Omental fat pad (tissue), 4 donors: ENCODE results near the gene MACO1. TPM values are rescaled to one million over a fixed set of nuclear protein-coding genes. Genes with fewer than 3 reads are reported as not detected.
"Not testable (repeated sequence)": the region's sequence is repeated elsewhere in the genome, so short reads cannot be mapped to it uniquely, and the experiment has no call there.

Experiments
- ATAC-seq: fragments of 150-250 bp; one replicate; pipeline ENCODE4 v1.9.1; 2016; ENCODE audit warnings: mild to moderate bottlenecking, moderate library complexity; ENCODE audit not compliant: low FRiP score
- DNase-seq: peaks from one replicate; pipeline ENCODE4 v3.0.0-alpha.2; 2019; ENCODE audit warnings: low spot score
- total RNA-seq, 4 donors: library from RNA; depleted of rRNA; stranded (reverse); fragments of >200 nt; gene quantifications; one replicate each; pipeline ENCODE4 v1.1.0, GENCODE V29; 2016
- TF ChIP-seq, protein P1 (sequence below), 3 donors: fragments of 450-650 bp; IDR thresholded peaks; one replicate each; pipeline ENCODE4 v1.5.1; 2016 to 2017; ENCODE audit warnings: antibody characterized with exemption in 3 of 3, mild to moderate bottlenecking in 3 of 3, moderate library complexity in 2 of 3

MACO1 gene
- total RNA-seq, 4 donors from 2014 or later = 13.0 to 16.6 (median 15.7) TPM

DNA sequence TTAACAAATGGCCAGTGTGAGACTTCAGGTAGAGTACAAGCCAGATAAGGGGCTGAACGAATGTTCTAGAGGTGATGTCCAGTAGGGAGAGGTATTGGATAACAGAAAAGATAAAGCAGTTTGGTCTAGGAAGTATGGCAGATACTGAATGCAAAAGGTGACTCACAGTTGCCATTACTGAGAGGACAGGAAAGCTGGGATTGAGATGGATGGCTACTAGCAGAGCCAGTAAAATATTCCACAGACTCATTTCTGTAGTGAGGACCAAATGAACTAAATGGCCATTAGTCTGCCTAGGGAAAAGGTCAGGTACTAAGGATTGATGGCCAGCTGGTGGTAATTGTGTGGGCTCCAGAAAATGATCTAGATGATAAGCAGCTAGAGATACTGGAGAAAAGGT, 11.5 kb downstream of the MACO1 start:
- DNase-seq = no peak
- TF ChIP-seq, protein P1, sequence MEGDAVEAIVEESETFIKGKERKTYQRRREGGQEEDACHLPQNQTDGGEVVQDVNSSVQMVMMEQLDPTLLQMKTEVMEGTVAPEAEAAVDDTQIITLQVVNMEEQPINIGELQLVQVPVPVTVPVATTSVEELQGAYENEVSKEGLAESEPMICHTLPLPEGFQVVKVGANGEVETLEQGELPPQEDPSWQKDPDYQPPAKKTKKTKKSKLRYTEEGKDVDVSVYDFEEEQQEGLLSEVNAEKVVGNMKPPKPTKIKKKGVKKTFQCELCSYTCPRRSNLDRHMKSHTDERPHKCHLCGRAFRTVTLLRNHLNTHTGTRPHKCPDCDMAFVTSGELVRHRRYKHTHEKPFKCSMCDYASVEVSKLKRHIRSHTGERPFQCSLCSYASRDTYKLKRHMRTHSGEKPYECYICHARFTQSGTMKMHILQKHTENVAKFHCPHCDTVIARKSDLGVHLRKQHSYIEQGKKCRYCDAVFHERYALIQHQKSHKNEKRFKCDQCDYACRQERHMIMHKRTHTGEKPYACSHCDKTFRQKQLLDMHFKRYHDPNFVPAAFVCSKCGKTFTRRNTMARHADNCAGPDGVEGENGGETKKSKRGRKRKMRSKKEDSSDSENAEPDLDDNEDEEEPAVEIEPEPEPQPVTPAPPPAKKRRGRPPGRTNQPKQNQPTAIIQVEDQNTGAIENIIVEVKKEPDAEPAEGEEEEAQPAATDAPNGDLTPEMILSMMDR (IDR thresholded peaks at IDR 0.05) = no peak
- peak; percentile 48 for ATAC-seq

DNA sequence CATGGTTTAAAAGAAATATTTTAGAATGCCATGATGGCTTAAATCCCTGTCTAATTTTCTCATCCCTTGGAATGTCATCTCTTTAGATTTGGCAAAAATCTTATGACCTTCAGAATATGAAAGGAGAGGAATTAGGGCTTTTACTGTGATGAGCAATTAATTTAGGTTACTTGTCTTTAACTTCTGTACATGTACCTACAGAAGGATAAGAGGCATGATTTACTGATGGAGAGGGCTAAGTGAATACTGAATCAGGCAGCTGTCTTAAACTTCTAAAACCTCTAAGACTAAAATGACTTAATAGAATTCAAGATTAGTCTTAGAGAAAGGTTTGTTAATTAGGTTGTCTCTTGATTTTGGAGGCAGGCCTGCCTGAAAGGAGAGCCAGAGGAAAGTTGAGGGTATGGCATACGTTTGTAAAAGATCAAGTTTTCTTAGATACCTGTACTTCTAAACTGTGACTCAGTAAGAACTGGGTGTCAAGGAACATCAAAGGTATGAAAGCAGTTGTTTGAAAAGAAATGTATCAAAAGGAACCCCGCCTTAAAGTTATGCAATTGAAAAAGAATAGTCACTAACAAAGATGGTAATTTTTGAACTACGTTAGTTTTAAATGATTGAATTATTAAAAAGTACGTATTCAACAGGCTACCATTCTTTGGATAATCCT, 12.5 kb downstream of the MACO1 start:
- ATAC-seq (no peak), DNase-seq (no peak)
- TF ChIP-seq, protein P1 (IDR thresholded peaks at IDR 0.05) = no peak

DNA sequence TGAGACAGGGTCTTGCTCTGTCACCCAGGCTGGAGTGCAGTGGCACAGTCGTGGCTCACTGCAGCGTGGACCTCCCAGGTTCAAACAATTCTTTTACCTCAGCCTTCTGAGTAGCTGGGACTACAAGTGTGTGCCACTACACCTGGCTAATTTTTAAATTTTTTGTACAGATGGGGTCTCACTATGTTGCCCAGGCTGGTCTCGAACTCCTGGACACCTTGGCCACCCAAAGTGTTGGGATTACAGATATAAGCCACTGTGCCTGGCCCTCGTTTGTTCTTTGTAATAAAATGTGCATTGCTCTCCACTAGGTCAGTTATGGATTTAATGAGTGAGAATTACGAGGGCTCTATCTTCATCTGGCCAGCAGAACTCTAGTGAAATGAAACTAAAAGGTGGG, 13.9 kb downstream of the MACO1 start:
- not testable (repeated sequence) for DNase-seq, ATAC-seq

DNA sequence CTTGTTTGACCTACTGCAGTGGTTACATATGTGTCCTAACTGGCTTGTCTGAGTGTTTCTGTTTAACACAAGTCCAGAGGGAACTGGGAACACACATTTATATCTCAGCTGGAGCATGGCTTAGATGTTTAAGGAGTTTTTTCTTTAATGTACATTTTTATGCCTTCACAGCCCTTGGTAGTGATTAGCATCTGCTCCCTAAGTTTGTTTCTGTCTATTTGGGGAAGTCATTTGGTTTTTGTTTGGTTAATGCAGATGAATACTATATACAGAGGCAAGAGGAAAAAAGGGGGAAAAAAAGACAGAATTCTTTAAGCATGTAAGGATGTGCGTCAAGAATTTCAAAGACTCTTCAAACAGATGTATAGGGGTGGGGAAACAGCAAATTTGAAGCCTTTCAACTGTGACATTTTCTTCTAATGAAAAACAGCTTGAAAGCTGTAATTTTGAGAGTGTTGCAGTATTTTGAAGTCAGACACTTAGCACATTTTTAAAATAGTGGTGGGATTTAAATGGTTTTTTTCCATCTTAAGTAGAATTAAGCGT, 15.4 kb downstream of the MACO1 start:
- DNase-seq = no peak
- TF ChIP-seq, protein P1 (IDR thresholded peaks at IDR 0.05) = no peak
- no peak for ATAC-seq

DNA sequence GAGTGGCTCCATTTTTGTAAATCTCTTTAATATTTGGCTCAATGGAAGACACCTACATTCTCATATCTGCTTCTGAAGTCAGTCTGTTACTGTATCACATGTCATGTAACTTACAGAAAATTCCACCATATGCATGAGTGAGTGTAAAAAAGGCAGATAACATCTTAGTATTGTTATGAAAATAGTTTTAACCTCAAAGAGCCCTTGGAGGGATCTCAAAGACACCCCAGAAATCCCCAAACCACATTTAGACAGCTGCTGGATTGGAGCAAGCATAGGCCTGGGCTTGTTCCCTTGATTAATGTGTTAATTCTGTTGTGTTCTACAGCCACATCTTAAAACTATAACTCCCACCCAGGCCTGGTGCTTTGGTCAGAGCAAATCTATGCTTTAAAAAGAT, 16.9 kb downstream of the MACO1 start:
- ATAC-seq = no peak
- DNase-seq = no peak
- TF ChIP-seq, protein P1 (IDR thresholded peaks at IDR 0.05) = no peak

DNA sequence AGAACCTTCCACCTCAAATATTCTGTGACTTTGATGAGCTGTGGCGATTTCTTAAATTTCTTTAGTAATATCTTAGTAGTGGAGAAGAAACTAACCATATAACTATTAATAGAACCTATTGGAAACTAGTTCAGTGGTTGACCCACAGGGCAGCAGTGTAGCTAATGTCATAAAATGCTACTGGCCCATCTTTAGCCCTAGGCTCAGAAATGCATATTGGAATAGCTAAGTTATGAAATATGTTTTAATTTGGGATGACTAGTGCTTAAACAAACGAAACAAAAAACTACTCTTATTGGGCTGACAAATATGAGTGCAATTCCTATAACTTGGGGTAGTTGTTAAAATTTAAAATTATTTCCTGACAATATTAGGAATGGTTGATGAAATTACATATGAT, 20.2 kb downstream of the MACO1 start:
- TF ChIP-seq, protein P1 (IDR thresholded peaks at IDR 0.05) = no peak
- DNase-seq (no peak), ATAC-seq (no peak)

DNA sequence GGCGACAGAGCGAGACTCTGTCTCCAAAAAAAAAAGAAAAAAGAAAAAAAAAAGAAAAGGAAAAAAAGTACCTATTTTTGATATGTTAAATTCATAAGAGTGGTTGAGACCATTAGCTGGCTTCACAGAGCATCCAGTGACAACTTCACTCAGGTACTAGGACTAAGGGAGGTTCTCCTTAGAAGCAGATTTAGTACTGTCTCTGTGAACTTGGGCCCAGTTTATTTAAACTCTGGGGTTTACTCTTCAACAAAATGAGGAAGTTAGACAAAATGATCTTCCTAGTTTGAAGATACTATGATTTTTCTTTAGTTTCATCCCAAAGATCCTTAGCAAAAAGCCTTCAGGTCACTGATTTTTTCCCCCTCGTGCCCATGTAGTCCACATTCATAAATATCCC, 21.2 kb downstream of the MACO1 start:
- no peak for ATAC-seq

More for the DNA sequence above, 21.2 kb downstream of the MACO1 start:
- TF ChIP-seq, protein P1 (IDR thresholded peaks at IDR 0.05) = no peak
- no peak for DNase-seq
